Spleen (tissue), 11 donors: ENCODE data around the gene STAM2. TPM values are rescaled to one million over a fixed set of nuclear protein-coding genes. Genes with fewer than 3 reads are reported as not detected.
A peak's percentile ranks its signal among the peaks of the same experiment; 100 is the strongest.

Experiments used
- DNase-seq: peaks from one replicate; pipeline ENCODE4 v3.0.0-alpha.2; 2020
- H3K27ac ChIP-seq, 8 donors: fragments of 200-600 bp; sonication (generic) in 7 of 8; 1 replicate in 4 of 8; 2 replicates in 4 of 8; pipeline versions ENCODE4 v1.5.0 to v1.8.0; 2016 to 2021; ENCODE audit warnings: inconsistent platforms in 4 of 8, mild to moderate bottlenecking in 4 of 8, moderate library complexity in 1 of 8
- H3K27me3 ChIP-seq, 7 donors: fragments of 200-600 bp; sonication (generic) in 6 of 7; replicated peaks in 1 of 7; 1 replicate in 4 of 7; 2 replicates in 3 of 7; pipeline versions ENCODE4 v1.5.0 to v1.8.0; 2016 to 2021; ENCODE audit warnings: inconsistent platforms in 3 of 7, mild to moderate bottlenecking in 1 of 7
- H3K36me3 ChIP-seq, 6 donors: fragments of 200-600 bp; sonication (generic) in 5 of 6; 1 replicate in 4 of 6; 2 replicates in 2 of 6; pipeline versions ENCODE4 v1.5.0 to v1.8.0; 2016 to 2021; ENCODE audit warnings: inconsistent platforms in 2 of 6
- H3K4me1 ChIP-seq, 6 donors: fragments of 200-600 bp; sonication (generic) in 5 of 6; 1 replicate in 3 of 6; 2 replicates in 3 of 6; pipeline versions ENCODE4 v1.5.0 to v1.8.0; 2016 to 2021; ENCODE audit warnings: inconsistent platforms in 3 of 6
- H3K4me3 ChIP-seq, 8 donors: fragments of 200-600 bp; sonication (generic) in 7 of 8; 1 replicate in 4 of 8; 2 replicates in 4 of 8; pipeline versions ENCODE4 v1.5.0 to v1.8.0; 2016 to 2021; ENCODE audit warnings: inconsistent platforms in 4 of 8, mild to moderate bottlenecking in 4 of 8, moderate library complexity in 2 of 8
- H3K9me3 ChIP-seq, 8 donors: fragments of 200-600 bp; sonication (generic) in 7 of 8; 1 replicate in 4 of 8; 2 replicates in 4 of 8; pipeline versions ENCODE4 v1.5.0 to v1.8.0; 2016 to 2021; ENCODE audit warnings: inconsistent platforms in 4 of 8
- POLR2A ChIP-seq, 3 donors: fragments of 450-650 bp; IDR thresholded peaks; one replicate each; pipeline ENCODE4 v1.5.1; 2017; ENCODE audit warnings: antibody characterized with exemption in 3 of 3, mild to moderate bottlenecking in 1 of 3
- POLR2AphosphoS5 ChIP-seq, 3 donors: sonication (generic); formaldehyde crosslinking; IDR thresholded peaks; one replicate each; pipeline ENCODE4 v1.5.1; 2017; ENCODE audit warnings: antibody characterized with exemption in 3 of 3
- WGBS, 5 donors: extraction: QIAGEN DNeasy Blood & Tissue Kit in 3 of 5; methylation state at CpG; one replicate each; pipeline versions ENCODE4 v1.1.5 to v1.1.7; 2013 to 2018; 5-methylcytosine and 5-hydroxymethylcytosine counted together
- intact Hi-C: fragments of 100-400 bp; cut with DNase I; formaldehyde crosslinking; loops from one replicate; pipeline ENCODE4 v1.15.0; 2023; ENCODE audit warnings: low total_unique reads
- polyA plus RNA-seq, 3 donors: library from polyadenylated mRNA; stranded (reverse); fragments of 200-250 nt; gene quantifications; one replicate each; pipeline ENCODE4 v1.2.1, GENCODE V29; 2013
- total RNA-seq, 7 donors: library from RNA; depleted of rRNA in 3 of 7; stranded (reverse); fragments of >200 nt in 3 of 7; fragmentation: NEBNext Ultra II Directional in 4 of 7; extraction: Animal tissue kit (Norgen Biotek cat#: 25700) in 4 of 7; gene quantifications; one replicate each; pipeline versions ENCODE4 v1.1.0 to v1.2.1, GENCODE V29; 2016 to 2021
- TF ChIP-seq, protein P1 (sequence below), 11 experiments: fragments of 200-600 bp in 7 of 11; fragments of 450-650 bp in 4 of 11; sonication (generic) in 4 of 11; IDR thresholded peaks in 8 of 11; conservative IDR thresholded peaks in 3 of 11; 1 replicate in 7 of 11; 2 replicates in 4 of 11; pipeline versions ENCODE4 v1.4.0 to v1.8.0; 2016 to 2021; ENCODE audit warnings: antibody characterized with exemption in 11 of 11, inconsistent platforms in 4 of 11, mild to moderate bottlenecking in 1 of 11
- donor health status: healthy with polysubstance abuse.
- donor health status: DM: no; HTN: no; CAD: no; lungs with moderate emphysema.
- donor health status: DM: no; HTN: no; CAD: no.
- donor health status: Bipolar disorder and iron deficiency.
- donor health status: healthy.
- donor health status: DM: no; HTN: no; CAD: no.
- donor health status: DM: yes; HTN: yes; CAD: no.

Gene STAM2
- total and polyA plus RNA-seq, 10 donors: 5.7 to 41.2 (median 31.8) TPM

DNA sequence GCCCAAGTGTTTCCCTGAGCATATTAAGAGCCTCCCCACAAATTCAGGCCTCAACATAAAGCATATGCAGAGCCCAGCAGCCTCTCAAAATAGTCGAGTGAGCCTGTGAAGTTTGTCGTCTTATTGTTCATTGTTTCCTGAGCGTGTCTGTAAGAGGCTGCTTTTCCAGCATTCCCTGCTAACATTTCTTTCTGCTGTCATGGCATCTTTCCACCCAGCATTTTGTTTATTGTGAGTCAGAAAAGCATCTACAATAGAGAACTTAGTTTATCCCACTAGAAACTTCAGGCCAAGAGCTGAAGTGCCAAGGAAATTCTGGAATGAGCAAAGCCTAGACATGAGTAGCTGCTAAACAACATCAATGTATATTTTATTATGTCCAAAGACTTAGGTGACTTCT is 46.3 kb upstream of the STAM2 start:
- WGBS, 5 donors: 68 to 89% (median 87%) methylated on average over 3 of the region's 3 CpGs
- Histone ChIP-seq H3K4me3 (no peak overlapping the region), H3K9me3 (no peaks in the 10 kb centered on the region), H3K27ac (no peak overlapping the region), H3K36me3 (no peaks in the 10 kb centered on the region), H3K4me1 (peaks cover 0 to 17% (median 7%) of the 10 kb centered on the region in 6 donors), H3K27me3 (no peaks in the 10 kb centered on the region)
- DNase-seq: no peak
- intact Hi-C loops: no loop called here
- TF ChIP-seq POLR2A (IDR thresholded peaks at IDR 0.05): no peak
- TF ChIP-seq POLR2AphosphoS5 (IDR thresholded peaks at IDR 0.05): no peak
- TF ChIP-seq, protein P1, sequence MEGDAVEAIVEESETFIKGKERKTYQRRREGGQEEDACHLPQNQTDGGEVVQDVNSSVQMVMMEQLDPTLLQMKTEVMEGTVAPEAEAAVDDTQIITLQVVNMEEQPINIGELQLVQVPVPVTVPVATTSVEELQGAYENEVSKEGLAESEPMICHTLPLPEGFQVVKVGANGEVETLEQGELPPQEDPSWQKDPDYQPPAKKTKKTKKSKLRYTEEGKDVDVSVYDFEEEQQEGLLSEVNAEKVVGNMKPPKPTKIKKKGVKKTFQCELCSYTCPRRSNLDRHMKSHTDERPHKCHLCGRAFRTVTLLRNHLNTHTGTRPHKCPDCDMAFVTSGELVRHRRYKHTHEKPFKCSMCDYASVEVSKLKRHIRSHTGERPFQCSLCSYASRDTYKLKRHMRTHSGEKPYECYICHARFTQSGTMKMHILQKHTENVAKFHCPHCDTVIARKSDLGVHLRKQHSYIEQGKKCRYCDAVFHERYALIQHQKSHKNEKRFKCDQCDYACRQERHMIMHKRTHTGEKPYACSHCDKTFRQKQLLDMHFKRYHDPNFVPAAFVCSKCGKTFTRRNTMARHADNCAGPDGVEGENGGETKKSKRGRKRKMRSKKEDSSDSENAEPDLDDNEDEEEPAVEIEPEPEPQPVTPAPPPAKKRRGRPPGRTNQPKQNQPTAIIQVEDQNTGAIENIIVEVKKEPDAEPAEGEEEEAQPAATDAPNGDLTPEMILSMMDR (IDR thresholded peaks at IDR 0.05 in 8 of 11, conservative IDR thresholded peaks at IDR 0.05 in 3 of 11): no peak

DNA sequence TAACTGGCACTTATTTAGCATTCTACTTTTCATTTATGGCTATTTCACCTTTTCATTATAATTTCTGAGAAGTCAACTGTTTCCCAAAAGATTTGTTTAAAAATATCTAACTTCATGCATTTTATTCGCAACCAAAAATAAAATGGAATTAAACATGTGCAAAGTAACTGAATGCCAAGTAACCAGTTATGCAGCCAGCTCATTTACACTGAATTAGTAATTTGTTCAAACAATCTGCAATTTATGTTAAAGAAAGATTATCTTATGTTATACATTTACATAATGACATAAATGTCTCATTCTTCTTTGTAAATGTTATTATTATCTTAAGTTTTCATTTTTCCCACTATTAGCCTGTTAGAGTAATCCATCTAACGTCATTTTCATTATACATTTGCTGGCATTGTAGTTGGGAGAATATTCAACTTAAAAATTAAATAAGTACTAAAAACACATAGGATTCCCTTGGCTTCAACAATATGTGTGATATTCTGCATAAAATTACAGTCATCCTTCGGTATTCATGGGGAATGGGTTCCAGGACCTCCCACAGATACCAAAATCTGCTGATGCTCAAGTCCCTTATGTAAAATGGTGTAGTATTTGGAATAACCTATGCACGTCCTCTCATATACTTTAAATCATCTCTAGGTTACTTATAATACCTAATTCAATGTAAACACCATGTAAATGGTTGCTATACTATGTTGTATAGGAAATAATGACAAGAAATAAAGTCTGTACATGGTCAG is 43.7 kb upstream of the STAM2 start:
- 86 to 93% (median 88%) methylated on average over 4 of the region's 4 CpGs for WGBS, 5 donors

DNA sequence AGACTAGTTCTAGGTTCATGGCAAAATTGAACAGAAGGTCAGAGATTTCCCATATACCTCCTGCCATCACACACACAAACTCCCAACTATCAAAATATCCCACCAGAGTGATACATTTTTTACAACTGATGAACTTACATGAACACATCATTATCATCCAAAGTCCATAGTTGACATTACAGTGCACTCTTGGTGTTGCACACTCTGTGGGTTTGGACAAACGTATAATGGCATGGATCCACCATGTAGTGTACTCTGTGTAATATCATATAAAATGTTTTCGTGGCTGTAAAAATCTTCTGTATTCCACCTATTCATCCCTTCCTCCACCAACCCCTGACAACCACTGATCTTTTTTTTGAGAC is 25.9 kb upstream of the STAM2 start:
- DNase-seq: no peak
- Histone ChIP-seq H3K27me3 (peaks cover 0 to 7% (median 0%) of the 10 kb centered on the region in 7 donors), H3K36me3 (no peaks in the 10 kb centered on the region), H3K27ac (no peak overlapping the region), H3K4me3 (no peak overlapping the region), H3K9me3 (peaks cover 0 to 4% (median 0%) of the 10 kb centered on the region in 8 donors), H3K4me1 (peaks cover 0 to 6% (median 0%) of the 10 kb centered on the region in 6 donors)
- intact Hi-C loops: no loop called here
- 88 to 96% (median 93%) methylated on average over 2 of the region's 2 CpGs for WGBS, 5 donors
- TF ChIP-seq POLR2A (IDR thresholded peaks at IDR 0.05) (no peak), POLR2AphosphoS5 (IDR thresholded peaks at IDR 0.05) (no peak)
- TF ChIP-seq, protein P1 (IDR thresholded peaks at IDR 0.05 in 8 of 11, conservative IDR thresholded peaks at IDR 0.05 in 3 of 11): no peak

More for the DNA sequence above, 43.7 kb upstream of the STAM2 start:
- TF ChIP-seq, protein P1 (IDR thresholded peaks at IDR 0.05 in 8 of 11, conservative IDR thresholded peaks at IDR 0.05 in 3 of 11): no peak
- TF ChIP-seq POLR2AphosphoS5 (IDR thresholded peaks at IDR 0.05) (no peak), POLR2A (IDR thresholded peaks at IDR 0.05) (no peak)
- intact Hi-C loops: no loop called here
- Histone ChIP-seq H3K4me3 (no peak overlapping the region), H3K27me3 (no peaks in the 10 kb centered on the region), H3K27ac (no peak overlapping the region), H3K4me1 (peaks cover 0 to 16% (median 5%) of the 10 kb centered on the region in 6 donors), H3K36me3 (no peaks in the 10 kb centered on the region), H3K9me3 (no peaks in the 10 kb centered on the region)
- DNase-seq: no peak

DNA sequence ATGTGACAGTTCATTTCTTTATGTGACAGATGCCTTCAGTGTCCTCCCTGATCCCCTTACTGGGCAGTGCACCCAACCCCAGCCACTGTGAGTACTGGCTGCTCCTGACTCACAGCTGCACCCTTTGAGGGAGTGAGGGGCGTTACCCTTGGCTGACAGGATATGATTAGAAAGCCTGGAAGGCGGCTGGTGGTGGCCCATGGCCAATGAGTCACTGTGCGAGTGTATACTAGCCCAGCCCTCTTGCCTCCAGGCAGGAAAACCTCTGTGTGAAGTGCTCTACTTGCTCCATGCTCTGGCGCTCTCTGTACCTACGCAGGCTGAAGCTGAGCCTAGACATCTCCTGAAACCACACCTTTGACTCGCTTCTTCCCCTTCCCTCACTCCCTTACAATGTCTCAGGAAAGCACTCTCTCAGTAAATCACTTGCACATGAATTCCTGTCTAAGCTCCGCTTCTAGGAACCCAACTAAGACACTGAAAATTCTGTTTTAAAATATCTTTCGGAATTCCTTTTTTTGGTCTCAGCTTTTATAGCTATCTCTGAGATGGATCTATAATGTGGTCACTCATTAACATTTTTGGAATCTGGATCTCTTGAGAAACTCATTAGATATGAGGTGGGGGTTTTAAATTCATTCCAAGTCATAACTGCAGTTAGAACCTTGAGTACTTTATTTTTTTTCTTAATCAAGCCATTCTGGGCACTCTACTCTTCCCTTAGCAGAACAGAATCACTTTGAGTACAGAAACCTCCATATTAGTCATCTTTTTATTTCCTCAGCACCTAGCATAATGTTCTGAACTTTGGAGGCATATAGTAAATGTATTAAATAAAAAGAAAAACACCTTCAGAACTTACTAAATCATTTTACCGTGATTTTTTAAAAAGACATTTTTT is 25.3 kb upstream of the STAM2 start:
- Histone ChIP-seq H3K4me3 (no peak overlapping the region), H3K9me3 (peaks cover 0 to 4% (median 0%) of the 10 kb centered on the region in 8 donors), H3K27me3 (peaks cover 0 to 4% (median 0%) of the 10 kb centered on the region in 7 donors), H3K4me1 (peaks cover 0 to 6% (median 0%) of the 10 kb centered on the region in 6 donors), H3K36me3 (no peaks in the 10 kb centered on the region), H3K27ac (no peak overlapping the region)
- intact Hi-C loops: no loop called here
- no peak for DNase-seq
- 57 to 76% (median 70%) methylated on average over 9 of the region's 9 CpGs for WGBS, 5 donors
- TF ChIP-seq POLR2AphosphoS5 (IDR thresholded peaks at IDR 0.05) (peak in 1 of 3 donors; percentile 17), POLR2A (IDR thresholded peaks at IDR 0.05) (no peak)
